GM12891 (cell line): ENCODE results near the gene CLEC5A.
A peak's percentile ranks its signal among the peaks of the same experiment; 100 is the strongest.
"Not testable (repeated sequence)": the region's sequence is repeated elsewhere in the genome, so short reads cannot be mapped to it uniquely, and the experiment has no call there.

ENCODE experiments used
- DNase-seq: peaks from one replicate; pipeline ENCODE4 v3.0.0; 2011; ENCODE audit warnings: low spot score; ENCODE audit not compliant: insufficient read length
- FAIRE-seq: peaks from 2 replicates; lab custom pipeline; 2011; peaks lifted over from hg19 to GRCh38; lab: Jason Lieb, UNC
- PAX5 ChIP-seq: IDR thresholded peaks from 2 replicates; pipeline ENCODE4 v1.6.1; 2011; ENCODE audit warnings: low read length, moderate library complexity, mild to moderate bottlenecking; ENCODE audit not compliant: insufficient read depth, severe bottlenecking
- POLR2A ChIP-seq: IDR thresholded peaks from 2 replicates; pipeline ENCODE4 v1.6.1; 2011; ENCODE audit warnings: low read depth, low read length, control low read depth
- POLR2AphosphoS5 ChIP-seq: IDR thresholded peaks from 2 replicates; pipeline ENCODE4 v1.6.1; 2011; ENCODE audit warnings: low read depth, low read length, control low read depth
- POU2F2 ChIP-seq: IDR thresholded peaks from 2 replicates; pipeline ENCODE4 v1.6.1; 2011; ENCODE audit warnings: low read depth, mild to moderate bottlenecking, control low read depth, low read length, moderate library complexity
- SPI1 ChIP-seq: IDR thresholded peaks from 2 replicates; pipeline ENCODE4 v1.6.1; 2011; ENCODE audit warnings: low read depth, low read length, control low read depth
- TAF1 ChIP-seq: IDR thresholded peaks from 2 replicates; pipeline ENCODE4 v1.6.1; 2011; ENCODE audit warnings: low read depth, low read length, control low read depth

CLEC5A gene

GRCh38 chr7:141916099-141916498, 30.7 kb downstream of the CLEC5A start, which contains the start of gene OR9A4:
TSS of gene OR9A4 (plus strand) at chr7:141916399. CDS start at chr7:141918876, 2,477 bp downstream.
- TF ChIP-seq POLR2AphosphoS5 (no peak), PAX5 (no peak), SPI1 (no peak), TAF1 (no peak)
- no peak for DNase-seq
- FAIRE-seq, result no peak

GRCh38 chr7:141915565-141915964, 31.2 kb downstream of the CLEC5A start:
- no peak for FAIRE-seq
- TF ChIP-seq SPI1 (peak; percentile 76), POU2F2 (no peak), TAF1 (no peak)
- DNase-seq, result no peak

- TF ChIP-seq TAF1, result no peak
- TF ChIP-seq SPI1, result no peak
- TF ChIP-seq POLR2AphosphoS5, result no peak
- TF ChIP-seq POU2F2, result no peak
- no peak for TF ChIP-seq POLR2A
- no peak for TF ChIP-seq PAX5
- FAIRE-seq, result no peak
These were observed 35.4 kb downstream of the CLEC5A start for GRCh38 chr7:141911391-141911790.

GRCh38 chr7:141906285-141906684, 40.5 kb downstream of the CLEC5A start:
- no peak for DNase-seq
- no peak for TF ChIP-seq POLR2A
- no peak for FAIRE-seq

More at GRCh38 chr7:141911391-141911790, 35.4 kb downstream of the CLEC5A start:
- DNase-seq, result no peak

GRCh38 chr7:141899366-141899765, 47.4 kb downstream of the CLEC5A start:
- DNase-seq, FAIRE-seq: not testable (repeated sequence)

- TF ChIP-seq TAF1 (no peak), POU2F2 (no peak), SPI1 (no peak), PAX5 (no peak), POLR2AphosphoS5 (no peak), POLR2A (no peak)
- no peak for DNase-seq
- no peak for FAIRE-seq
These were observed 55.4 kb downstream of the CLEC5A start for GRCh38 chr7:141891336-141891735.

- DNase-seq, result no peak
- no peak for FAIRE-seq
- TF ChIP-seq POU2F2 (no peak), SPI1 (no peak), POLR2AphosphoS5 (no peak), PAX5 (no peak), TAF1 (no peak), POLR2A (no peak)
These were observed 57.5 kb downstream of the CLEC5A start for GRCh38 chr7:141889321-141889720.

GRCh38 chr7:141884539-141885225, 62.1 kb downstream of the CLEC5A start:
- DNase-seq (no peak), FAIRE-seq (no peak)
- no peak for TF ChIP-seq PAX5
- TF ChIP-seq POU2F2, result no peak
- peak; percentile 90 for TF ChIP-seq SPI1

GRCh38 chr7:141880960-141881359, 65.8 kb downstream of the CLEC5A start:
- DNase-seq, result no peak
- no peak for FAIRE-seq
- no peak for TF ChIP-seq POLR2AphosphoS5
- TF ChIP-seq TAF1, result no peak
- no peak for TF ChIP-seq PAX5
- TF ChIP-seq POU2F2, result no peak
- no peak for TF ChIP-seq POLR2A
- no peak for TF ChIP-seq SPI1

- DNase-seq (no peak), FAIRE-seq (no peak)
These were observed 69.4 kb downstream of the CLEC5A start for GRCh38 chr7:141877365-141877764.

More at GRCh38 chr7:141877365-141877764, 69.4 kb downstream of the CLEC5A start:
- no peak for TF ChIP-seq TAF1
- TF ChIP-seq SPI1, result no peak
- no peak for TF ChIP-seq PAX5
- TF ChIP-seq POU2F2, result no peak
- TF ChIP-seq POLR2A, result no peak
- no peak for TF ChIP-seq POLR2AphosphoS5
